K562 (cell line): Measurements from ENCODE around the gene FRYL. TPM values are rescaled to one million over a fixed set of nuclear protein-coding genes. Genes with fewer than 3 reads are reported as not detected.
"Not testable (repeated sequence)": the region's sequence is repeated elsewhere in the genome, so short reads cannot be mapped to it uniquely, and the experiment has no call there.

ENCODE experiments used
- ATAC-seq: fragments of 200-7000 bp; cut with Tn5 transposase; 3 replicates; pipeline ENCODE4 v1.9.1; 2020; ENCODE audit warnings: moderate library complexity
- BruUV-seq: library from RNA; stranded (reverse); fragments of 400-500 nt; replicated peaks from 2 replicates; lab custom pipeline; 2021; lab: Mats Ljungman, UMichigan
- CTCF ChIA-PET: fragments of 300-600 bp; formaldehyde crosslinking; extraction: SDS; loops from one replicate; lab custom pipeline; 2021; ENCODE audit warnings: low intra/inter-chr PET ratio; lab: Yijun Ruan, JAX
- POLR2A ChIA-PET: fragments of 300-600, 350-650 bp; sonication (Branson Sonifier 250); formaldehyde crosslinking; extraction: SDS; loops from one replicate; lab custom pipeline; 2021; ENCODE audit warnings: antibody characterized with exemption, inconsistent platforms; lab: Yijun Ruan, JAX
- DNase-seq, 4 experiments: peaks; one replicate each; pipeline versions ENCODE4 v3.0.0 to v3.0.0-alpha.2; 2011 to 2018; ENCODE audit warnings: low spot score in 3 of 4, mixed read lengths in 3 of 4; ENCODE audit errors: extremely low read depth in 1 of 4
- FAIRE-seq: peaks from 2 replicates; lab custom pipeline; 2011; peaks lifted over from hg19 to GRCh38; lab: Jason Lieb, UNC
- H2AFZ ChIP-seq: 2 replicates; pipeline ENCODE4 v1.6.0; 2011; ENCODE audit warnings: low read depth, low read length, control low read depth, inconsistent platforms
- H3K27ac ChIP-seq: fragments of 200-600 bp; 3 replicates; pipeline ENCODE4 v1.8.0; 2011; ENCODE audit warnings: low read depth, mild to moderate bottlenecking, control low read depth, inconsistent platforms, low read length, moderate library complexity, mixed read lengths; ENCODE audit errors: extremely low read depth
- H3K27me3 ChIP-seq, 2 experiments: fragments of 300-600 bp in 1 of 2; 2 replicates in 1 of 2; 3 replicates in 1 of 2; pipeline versions ENCODE4 v1.6.0 to v1.8.0; 2011; ENCODE audit warnings: inconsistent platforms in 2 of 2, low read length in 2 of 2, mild to moderate bottlenecking in 1 of 2, mixed read lengths in 1 of 2, moderate library complexity in 1 of 2; ENCODE audit not compliant: control insufficient read depth in 2 of 2, insufficient read depth in 2 of 2
- H3K36me3 ChIP-seq: fragments of 300-600 bp; 3 replicates; pipeline ENCODE4 v1.8.0; 2011; ENCODE audit warnings: mild to moderate bottlenecking, low read length, inconsistent platforms; ENCODE audit not compliant: control insufficient read depth, insufficient read depth
- H3K4me1 ChIP-seq, 2 experiments: fragments of 200-600 bp in 1 of 2; replicated peaks in 1 of 2; 2 replicates in 1 of 2; 3 replicates in 1 of 2; pipeline versions ENCODE4 v1.5.1 to v1.8.0; 2011; ENCODE audit warnings: inconsistent platforms in 2 of 2, low read length in 2 of 2, mild to moderate bottlenecking in 1 of 2, mixed read lengths in 1 of 2, moderate library complexity in 1 of 2; ENCODE audit not compliant: control insufficient read depth in 2 of 2, insufficient read depth in 2 of 2
- H3K4me2 ChIP-seq: 2 replicates; pipeline ENCODE4 v1.6.1; 2011; ENCODE audit warnings: low read length, control low read depth, inconsistent platforms, mixed read lengths; ENCODE audit not compliant: insufficient read depth
- H3K4me3 ChIP-seq: fragments of 200-600 bp; sonication (generic), shearing (Covaris generic); 2 replicates; pipeline ENCODE4 v1.5.1; 2016; ENCODE audit warnings: control low read depth, inconsistent platforms
- H3K79me2 ChIP-seq: fragments of 200-600 bp; 3 replicates; pipeline ENCODE4 v1.8.0; 2011; ENCODE audit warnings: low read length, inconsistent platforms; ENCODE audit not compliant: control insufficient read depth, insufficient read depth
- H3K9ac ChIP-seq, 2 experiments: 2 replicates each; pipeline versions ENCODE4 v1.6.0 to v1.6.1; 2011; ENCODE audit warnings: low read depth in 2 of 2, low read length in 2 of 2, control low read depth in 1 of 2, inconsistent platforms in 1 of 2, mild to moderate bottlenecking in 1 of 2, mixed read lengths in 1 of 2; ENCODE audit not compliant: insufficient read depth in 1 of 2
- H3K9me1 ChIP-seq: one replicate; pipeline ENCODE4 v1.6.0; 2011; ENCODE audit warnings: inconsistent platforms, mild to moderate bottlenecking, low read length, moderate library complexity; ENCODE audit not compliant: control insufficient read depth, insufficient read depth
- H3K9me3 ChIP-seq: replicated peaks from 2 replicates; pipeline ENCODE4 v1.5.1; 2011; ENCODE audit warnings: low read depth, low read length, inconsistent platforms; ENCODE audit not compliant: control insufficient read depth, insufficient read depth
- H4K20me1 ChIP-seq: replicated peaks from 2 replicates; pipeline ENCODE4 v1.6.1; 2011; ENCODE audit warnings: low read length, inconsistent platforms, mixed read lengths; ENCODE audit not compliant: control insufficient read depth, insufficient read depth
- ARID1B ChIP-seq: fragments of 450-650 bp; IDR thresholded peaks from 2 replicates; pipeline ENCODE4 v1.6.1; 2016; ENCODE audit warnings: antibody characterized with exemption, mild to moderate bottlenecking, inconsistent platforms
- ATF7 ChIP-seq: fragments of 450-650 bp; IDR thresholded peaks from 2 replicates; pipeline ENCODE4 v1.7.1; 2014; ENCODE audit warnings: mild to moderate bottlenecking, moderate library complexity
- FOXA3 ChIP-seq, 2 experiments: fragments of 450-650 bp in 1 of 2; sonication (generic) in 1 of 2; formaldehyde crosslinking; IDR thresholded peaks in 1 of 2; conservative IDR thresholded peaks in 1 of 2; 2 replicates each; pipeline versions ENCODE4 v1.4.0 to v1.8.0; 2020 to 2022; ENCODE audit warnings: mild to moderate bottlenecking in 2 of 2, missing genetic modification reagents in 1 of 2
- LCOR ChIP-seq: sonication (generic); formaldehyde crosslinking; IDR thresholded peaks from 2 replicates; pipeline ENCODE4 v1.8.0; 2022; ENCODE audit warnings: mild to moderate bottlenecking, missing genetic modification reagents
- MEIS2 ChIP-seq: fragments of 450-650 bp; IDR thresholded peaks from 2 replicates; pipeline ENCODE4 v1.6.1; 2014; ENCODE audit warnings: mild to moderate bottlenecking; ENCODE audit not compliant: partially characterized antibody
- PKNOX1 ChIP-seq: fragments of 450-650 bp; IDR thresholded peaks from 2 replicates; pipeline ENCODE4 v1.6.1; 2016
- RCOR1 ChIP-seq, 2 experiments: IDR thresholded peaks; 2 replicates each; pipeline ENCODE4 v1.6.1; 2012; ENCODE audit warnings: low read depth in 2 of 2, low read length in 2 of 2, borderline replicate concordance in 1 of 2, improper control_type of control experiment in 1 of 2
- SMARCA4 ChIP-seq: fragments of 450-650 bp; IDR thresholded peaks from 2 replicates; pipeline ENCODE4 v1.6.1; 2016
- SMARCE1 ChIP-seq: fragments of 450-650 bp; IDR thresholded peaks from 2 replicates; pipeline ENCODE4 v1.7.1; 2016; ENCODE audit warnings: mild to moderate bottlenecking
- SOX6 ChIP-seq: fragments of 450-650 bp; IDR thresholded peaks from 2 replicates; pipeline ENCODE4 v1.6.1; 2014; ENCODE audit warnings: mild to moderate bottlenecking
- SPI1 ChIP-seq: IDR thresholded peaks from 2 replicates; pipeline ENCODE4 v1.6.1; 2011; ENCODE audit warnings: low read depth, low read length, control low read depth, borderline replicate concordance
- TAL1 ChIP-seq: fragments of 450-650 bp; IDR thresholded peaks from 2 replicates; pipeline ENCODE4 v1.6.1; 2016; ENCODE audit warnings: mild to moderate bottlenecking
- TCF3 ChIP-seq: sonication (generic); formaldehyde crosslinking; IDR thresholded peaks from 2 replicates; pipeline ENCODE4 v1.4.0; 2020; ENCODE audit warnings: mild to moderate bottlenecking, missing genetic modification reagents
- TEAD4 ChIP-seq, 2 experiments: sonication (generic) in 1 of 2; formaldehyde crosslinking in 1 of 2; IDR thresholded peaks; 2 replicates each; pipeline versions ENCODE4 v1.6.1 to v1.8.0; 2012 to 2022; ENCODE audit warnings: borderline replicate concordance in 1 of 2, inconsistent platforms in 1 of 2, low read length in 1 of 2, mild to moderate bottlenecking in 1 of 2, missing genetic modification reagents in 1 of 2
- WGBS: fragments of 100-300 bp; shearing (Covaris generic); methylation state at CpG from one replicate; pipeline ENCODE4 v1.1.6; 2016; ENCODE audit warnings: low coverage, mixed read lengths; ENCODE audit not compliant: insufficient coverage; ENCODE audit errors: missing lambda C conversion rate; 5-methylcytosine and 5-hydroxymethylcytosine counted together
- in situ Hi-C: fragments of 300-500 bp; cut with MboI; formaldehyde crosslinking; loops from 4 replicates; pipeline ENCODE4 v1.15.0; 2018; ENCODE audit warnings: inconsistent platforms, mixed read lengths
- intact Hi-C: fragments of 100-400 bp; cut with micrococcal nuclease; formaldehyde crosslinking; loops from 2 replicates; pipeline ENCODE4 v1.14.2; 2022
- polyA plus RNA-seq, 8 experiments: library from polyadenylated mRNA; depleted of rRNA in 4 of 8; stranded (reverse) in 5 of 8; unstranded in 3 of 8; fragments of >200 nt; fragmentation: Nextera tagmentation in 2 of 8; fragmentation: Illumina TruSeq in 1 of 8; extraction: Ambion mirVana in 2 of 8; extraction: Trizol in 1 of 8; gene quantifications; 2 replicates each; pipeline versions ENCODE4 v1.2.1 to v1.2.3, GENCODE V29; 2011 to 2014; ENCODE audit warnings: inconsistent platforms in 1 of 8, missing spikeins in 1 of 8
- total RNA-seq, 7 experiments: library from RNA; depleted of rRNA in 6 of 7; stranded (reverse); fragments of >200 nt in 6 of 7; fragmentation: Illumina TruSeq in 2 of 7; extraction: Trizol in 2 of 7; gene quantifications; 2 replicates each; pipeline versions ENCODE4 v1.2.1 to v1.2.3, GENCODE V29; 2011 to 2021; ENCODE audit warnings: low replicate concordance in 1 of 7

Gene FRYL
- total and polyA plus RNA-seq, 9 of the 15 experiments (the other 6 are each of a cell fraction or from before 2014, with no cell fraction given): 7.2 to 34.9 (median 15.9) TPM

- H3K79me2 ChIP-seq; FAIRE-seq; H3K27ac ChIP-seq; H3K9me3 ChIP-seq; in situ Hi-C loops; H2AFZ ChIP-seq; intact Hi-C loops; H3K4me3 ChIP-seq; H3K4me1 ChIP-seq; H3K27me3 ChIP-seq; H3K9me1 ChIP-seq; H3K36me3 ChIP-seq; BruUV-seq; DNase-seq; H3K9ac ChIP-seq; H4K20me1 ChIP-seq; H3K4me2 ChIP-seq; ATAC-seq; CTCF ChIA-PET; TF ChIP-seq TEAD4 (CRISPR knock-in tag; IDR thresholded peaks at IDR 0.05; ENCODE audit: borderline replicate concordance): not testable (repeated sequence)
- WGBS: 3% methylated on average over 2 of the region's 2 CpGs
- POLR2A ChIA-PET: interaction anchor here (0.7 kb wide), 1 partner anchor 9 kb away, joined by 3 read pairs; the partner anchor contains the start of gene OCIAD1
- TF ChIP-seq MEIS2: peak; percentile 33
- peak; percentile 82 for TF ChIP-seq SPI1
- peak; percentile 81; the same call in 1 of the 2 replicates for TF ChIP-seq SMARCE1
- TF ChIP-seq SMARCA4: 0 out of 2 replicates have a peak, but pooled peaks have one; percentile 46
- 0 out of 4 replicates have a peak, but pooled peaks of 1 of the 2 experiments have one; percentile 4 for TF ChIP-seq RCOR1 (IDR thresholded peaks at IDR 0.05; ENCODE audit: borderline replicate concordance in 1 of 2, low read depth in 2 of 2, low read length in 2 of 2)
- peak; percentile 51; the same call in 1 of the 2 replicates for TF ChIP-seq ATF7
- peak; percentile 42; the same call in 1 of the 2 replicates for TF ChIP-seq TCF3 (CRISPR knock-in tag)
- TF ChIP-seq ARID1B: peak; percentile 61
- TF ChIP-seq PKNOX1: peak; percentile 9; the same call in 1 of the 2 replicates
- peak; percentile 82; the same call in 1 of the 2 replicates for TF ChIP-seq LCOR (CRISPR knock-in tag)
- peak in 1 of 2 experiments; percentile 65; a peak in 2 of 4 replicates for TF ChIP-seq FOXA3 (CRISPR knock-in tag; conservative IDR thresholded peaks at IDR 0.05 in 1 of 2, IDR thresholded peaks at IDR 0.05 in 1 of 2)
- peak; percentile 18; the same call in 1 of the 2 replicates for TF ChIP-seq TEAD4 (IDR thresholded peaks at IDR 0.05; ENCODE audit: low read length)
- TF ChIP-seq TAL1: 0 out of 2 replicates have a peak, but pooled peaks have one; percentile 7
- TF ChIP-seq SOX6: peak; percentile 53; the same call in 1 of the 2 replicates
Measured at GRCh38 chr4:48821431-48821830, 41.4 kb upstream of the FRYL start.
